ENCODE measurements around the gene HMCES.
A peak's percentile ranks its signal among the peaks of the same experiment; 100 is the strongest.
"Not testable (repeated sequence)": the region's sequence is repeated elsewhere in the genome, so short reads cannot be mapped to it uniquely, and the experiment has no call there.

HMCES gene

DNA sequence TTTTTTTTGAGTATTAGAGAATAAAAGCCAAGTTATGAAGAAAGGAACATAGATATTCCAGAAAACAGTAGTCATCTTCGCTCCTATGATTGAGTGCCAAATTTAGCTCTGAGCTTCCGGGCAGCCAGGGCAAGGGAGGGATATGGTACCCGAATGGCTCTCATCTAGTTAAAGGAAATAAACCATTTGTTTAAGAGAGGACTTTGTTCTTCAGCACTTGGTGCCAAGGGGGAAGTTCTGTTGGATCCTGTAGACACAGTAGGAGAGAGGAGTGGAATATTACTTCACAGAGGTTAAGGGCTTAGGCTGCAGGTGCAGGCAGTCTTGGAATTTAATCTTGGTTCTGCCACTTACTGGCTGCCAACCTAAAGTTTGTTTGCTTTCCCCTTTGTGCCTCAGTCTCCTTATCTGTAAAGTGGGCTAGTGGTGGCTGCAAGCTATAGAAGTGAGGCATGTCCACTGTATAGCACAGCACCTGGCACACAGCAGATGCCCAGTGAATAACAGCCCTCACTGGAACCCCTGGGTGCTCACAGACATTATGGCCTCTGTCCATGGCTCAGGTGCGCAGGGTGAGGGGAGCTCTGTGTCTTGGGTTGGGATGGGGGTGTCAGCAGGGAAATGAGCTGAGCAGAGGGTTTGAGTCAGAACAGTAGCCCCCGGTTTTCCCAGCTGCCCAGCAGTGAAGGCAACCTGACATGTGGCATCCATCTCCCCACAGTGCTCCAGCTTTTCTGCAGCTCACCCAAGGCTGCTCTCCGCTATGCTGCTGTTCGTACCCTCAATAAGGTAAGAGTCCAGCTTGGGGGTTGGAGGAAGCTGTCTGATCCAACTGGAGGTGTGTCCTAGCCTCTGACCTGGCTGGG, 18.8 kb upstream of the HMCES start:
- DNase-seq: no peak

DNA sequence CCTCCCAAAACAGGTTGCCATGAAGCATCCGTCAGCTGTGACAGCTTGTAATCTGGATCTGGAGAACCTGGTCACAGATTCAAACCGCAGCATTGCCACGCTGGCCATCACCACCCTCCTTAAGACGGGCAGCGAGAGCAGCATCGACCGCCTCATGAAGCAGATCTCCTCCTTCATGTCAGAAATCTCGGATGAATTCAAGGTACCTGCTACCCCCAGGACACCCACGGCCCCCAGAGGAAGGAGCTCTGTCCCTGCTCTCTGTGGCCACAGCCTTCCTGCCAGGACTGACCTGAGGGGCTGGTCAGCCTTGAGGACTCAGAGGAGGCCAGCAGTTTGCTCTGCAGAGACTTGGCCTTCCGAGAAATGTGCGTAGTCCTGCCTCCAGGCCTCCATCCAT, 18.1 kb upstream of the HMCES start:
- no peak for DNase-seq

DNA sequence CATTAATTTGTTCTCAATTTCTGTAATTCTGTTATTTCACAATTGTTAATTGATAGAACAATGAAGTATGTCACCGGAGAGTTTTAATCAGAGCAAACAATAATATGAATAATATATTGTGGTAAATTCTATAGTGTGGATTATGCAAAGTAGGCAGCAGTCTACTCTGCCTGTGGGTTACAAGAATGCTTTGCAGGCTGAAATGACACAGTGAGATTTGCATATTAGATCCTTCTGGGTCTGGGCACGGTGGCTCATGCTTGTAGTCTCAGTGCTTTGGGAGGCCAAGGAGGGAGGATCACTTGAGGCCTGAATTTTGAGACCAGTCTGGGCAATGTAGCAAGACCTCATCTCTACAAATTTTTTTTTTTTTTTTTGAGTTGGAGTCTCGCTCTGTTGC, 16.8 kb upstream of the HMCES start:
- no peak for DNase-seq

DNA sequence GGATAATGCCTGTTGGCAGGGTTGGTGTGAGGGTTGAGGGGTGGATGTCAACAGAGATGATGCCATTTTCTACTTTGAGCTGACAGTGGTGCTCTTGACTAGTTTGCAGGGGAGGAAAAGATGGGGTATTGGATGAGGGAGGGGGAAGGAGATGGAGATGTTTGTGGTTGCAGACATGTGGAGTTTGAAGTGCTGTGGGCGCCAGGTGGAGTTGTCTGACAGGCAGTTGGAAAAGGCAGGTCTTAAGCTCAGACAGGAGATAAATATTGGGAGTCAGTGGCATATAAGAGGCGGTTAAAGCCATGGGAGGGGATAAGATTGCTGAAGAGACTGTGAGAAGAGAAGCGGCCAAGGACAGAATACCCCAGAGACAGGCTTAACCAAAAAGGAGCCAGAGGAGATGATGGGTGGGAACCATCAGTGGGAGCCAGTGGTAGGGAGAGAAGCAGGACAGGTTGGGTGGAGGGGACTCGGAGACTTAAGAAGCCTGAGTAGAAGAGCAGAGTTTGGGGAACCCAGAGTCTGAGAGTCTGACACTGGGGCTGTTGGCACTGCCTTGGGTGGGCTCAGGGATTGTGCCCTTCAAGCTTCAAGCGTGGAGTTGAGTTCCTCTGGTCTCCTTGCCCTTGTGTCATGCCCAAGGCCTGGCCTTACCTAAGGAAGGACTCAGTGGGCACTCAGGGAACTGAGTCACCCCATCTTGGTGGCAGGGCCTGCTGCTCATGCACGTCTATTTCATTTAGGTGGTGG, 15.3 kb upstream of the HMCES start:
- no peak for DNase-seq

DNA sequence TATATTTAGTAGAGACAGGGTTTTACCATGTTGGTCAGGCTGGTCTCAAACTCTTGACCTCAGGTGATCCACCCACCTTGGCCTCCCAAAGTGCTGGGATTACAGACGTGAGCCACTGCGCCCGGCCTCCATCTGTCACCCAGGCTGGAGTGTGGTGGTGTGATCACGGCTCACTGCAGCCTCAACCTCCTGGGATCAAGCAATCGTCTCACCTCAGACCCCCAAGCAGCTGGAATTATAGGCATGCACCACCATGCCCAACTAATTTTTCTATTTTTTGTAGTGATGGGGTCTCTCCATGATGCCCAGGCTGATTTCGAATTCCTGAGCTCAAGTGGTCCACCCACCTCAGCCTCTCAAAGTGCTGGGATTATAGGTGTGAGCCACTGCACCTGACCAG, 13.7 kb upstream of the HMCES start:
- not testable (repeated sequence) for DNase-seq

DNA sequence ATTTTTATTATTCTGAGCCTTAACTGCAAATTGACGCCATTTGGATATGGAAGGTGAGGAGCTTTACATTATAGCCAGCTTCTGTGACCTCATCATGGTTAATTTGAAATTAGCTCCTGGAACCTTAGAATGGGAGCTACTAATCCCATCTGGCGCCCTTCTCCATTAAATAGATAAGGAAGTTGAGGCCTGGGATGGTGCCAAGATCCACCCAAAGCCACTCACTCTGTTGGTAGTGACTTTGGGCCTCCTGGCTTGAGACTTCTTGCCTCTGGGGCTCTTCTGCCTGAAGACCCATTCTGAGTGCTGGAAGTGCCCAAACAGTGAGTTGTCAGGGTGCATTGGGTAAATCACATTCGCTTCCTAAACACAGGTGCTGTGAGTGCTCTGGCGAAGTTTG, 12.0 kb upstream of the HMCES start:
- no peak for DNase-seq

DNA sequence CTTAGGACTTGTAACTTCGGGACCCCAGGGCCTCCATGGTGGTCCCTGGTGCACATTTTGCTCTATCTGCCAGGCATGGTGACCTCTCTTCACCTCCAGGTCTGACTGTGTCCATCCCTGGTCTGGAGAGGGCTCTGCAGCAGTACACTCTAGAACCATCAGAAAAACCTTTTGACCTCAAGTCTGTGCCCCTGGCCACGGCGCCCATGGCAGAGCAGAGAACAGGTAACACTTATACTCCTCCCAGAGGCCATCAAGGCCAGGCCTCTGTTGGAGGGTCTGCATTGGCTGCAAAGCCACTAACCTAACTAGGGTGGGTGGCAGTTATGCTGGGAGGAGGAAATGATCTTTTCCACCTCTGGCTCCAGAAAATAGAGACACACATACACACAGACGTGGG, 10.3 kb upstream of the HMCES start:
- no peak for DNase-seq

DNA sequence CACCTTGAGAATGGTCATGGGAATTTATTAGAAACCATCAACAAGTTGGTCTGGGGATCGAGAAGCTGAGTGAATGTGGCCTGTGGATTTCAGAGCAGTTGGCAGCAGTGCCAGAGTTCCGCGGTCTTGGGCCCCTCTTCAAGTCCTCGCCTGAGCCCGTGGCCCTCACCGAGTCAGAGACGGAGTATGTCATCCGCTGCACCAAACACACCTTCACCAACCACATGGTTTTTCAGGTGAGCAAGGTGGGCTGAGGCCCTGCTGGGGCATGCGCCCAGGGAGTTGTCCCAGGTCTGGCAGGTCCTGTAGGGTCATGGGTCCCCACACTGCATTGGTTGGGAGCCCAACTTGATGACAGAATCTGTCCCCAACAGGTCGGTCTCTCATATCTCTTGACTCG, 7.0 kb upstream of the HMCES start:
- no peak for DNase-seq

DNA sequence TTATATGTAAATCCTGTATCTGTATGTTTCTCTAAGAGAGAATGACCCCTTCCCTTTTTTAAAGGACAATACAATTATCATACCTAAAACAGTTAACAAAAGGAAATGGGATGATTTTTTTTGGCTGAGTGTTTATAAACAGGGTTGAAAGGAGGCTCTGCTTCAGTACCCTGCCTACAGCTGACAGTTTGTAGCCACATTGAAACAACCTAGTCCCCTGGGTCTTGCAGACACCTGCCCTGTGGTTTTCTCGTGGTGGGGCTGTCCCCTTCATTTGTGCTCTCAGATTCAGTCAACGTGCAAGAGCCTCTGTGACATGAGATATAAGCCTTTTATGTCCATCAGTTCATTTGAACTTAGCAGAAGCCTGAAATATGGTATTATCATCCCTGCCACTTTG, 2.3 kb upstream of the HMCES start:
- DNase-seq: no peak

DNA sequence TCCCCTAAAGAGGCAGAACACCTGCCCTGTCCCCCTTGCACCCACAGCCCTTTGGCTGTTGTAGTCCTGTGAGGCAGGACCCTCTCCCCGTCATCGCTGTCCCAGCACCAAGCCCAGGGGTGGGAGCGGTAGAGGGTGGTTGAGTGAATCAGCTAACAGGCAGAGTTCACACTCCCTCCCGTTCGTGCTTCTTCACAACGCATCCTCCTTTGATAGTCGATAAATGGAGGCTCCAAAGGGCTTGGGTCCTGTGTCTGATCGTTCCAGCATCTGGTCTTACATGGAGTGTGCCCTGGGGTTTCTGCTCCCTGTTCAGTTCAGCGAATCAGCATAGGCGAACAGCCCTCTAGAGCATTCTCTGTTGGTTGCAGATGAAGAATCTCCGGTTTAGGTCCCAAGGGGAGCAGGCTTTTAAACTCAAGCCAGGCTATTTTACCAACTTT, 820 bp upstream of the HMCES start:
- DNase-seq: no peak

DNA sequence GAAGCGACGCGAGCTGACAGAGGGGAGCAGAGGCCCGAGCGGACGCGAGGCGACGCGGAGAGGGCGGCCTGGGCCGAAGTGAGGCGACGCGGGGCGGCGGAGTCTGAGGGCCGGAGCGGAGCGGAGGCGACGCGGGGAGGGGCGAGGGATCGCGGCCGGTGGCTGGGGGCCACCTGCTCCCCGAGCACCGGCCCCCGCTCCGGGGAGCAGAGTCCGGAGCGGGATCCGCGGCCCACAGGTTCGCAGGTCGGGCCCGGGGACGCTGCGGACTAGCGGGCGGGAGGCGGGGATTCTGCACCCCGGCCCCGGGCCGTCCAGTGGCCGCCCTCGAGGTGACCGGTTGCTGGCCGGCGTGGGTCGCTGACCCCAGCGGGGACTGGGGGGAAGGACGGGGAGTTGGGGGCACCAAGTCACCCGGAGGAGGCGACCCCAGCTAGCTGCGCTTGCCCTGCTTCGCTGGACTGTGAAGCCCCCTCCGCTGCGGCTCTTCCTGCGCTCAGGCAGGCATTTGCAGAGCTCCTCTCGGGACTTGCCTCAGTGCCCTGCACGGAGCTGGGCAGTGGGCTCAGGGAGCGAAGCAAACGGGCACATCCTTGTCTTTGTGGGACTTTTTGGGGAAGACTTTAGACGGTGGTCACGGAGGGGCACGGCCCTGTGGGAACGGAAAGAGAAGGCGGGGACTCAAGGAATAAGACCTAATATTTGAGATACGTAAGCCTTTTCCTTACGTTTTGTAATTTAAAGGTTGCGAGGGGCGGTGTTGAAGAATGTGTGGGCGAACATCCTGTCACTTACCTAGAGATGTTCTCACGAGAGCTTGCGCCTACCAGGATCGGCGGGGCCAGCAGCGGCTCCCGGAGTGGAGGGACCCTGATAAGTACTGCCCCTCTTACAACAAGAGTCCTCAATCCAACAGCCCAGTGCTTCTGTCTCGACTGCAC, 566 bp downstream of the HMCES start:
- DNase-seq: peak; percentile 54

DNA sequence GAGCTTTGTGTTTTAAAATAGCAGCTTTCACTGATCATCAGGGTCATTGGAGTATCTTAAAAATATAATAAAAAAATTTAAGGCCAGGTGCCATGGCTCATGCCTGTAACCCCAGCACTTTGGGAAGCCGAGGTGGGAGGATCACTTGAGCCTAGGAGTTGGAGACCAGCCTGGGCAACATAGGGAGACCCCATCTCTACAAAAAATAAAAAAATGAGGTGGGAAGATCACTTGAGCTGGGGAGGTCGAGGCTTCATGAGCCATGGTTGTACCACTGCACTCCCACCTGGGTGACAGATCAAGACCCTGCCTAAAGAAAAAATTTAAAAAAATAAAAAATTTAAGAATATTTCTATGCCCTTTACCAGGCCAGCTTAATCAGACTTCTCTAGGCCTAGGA, 1.5 kb downstream of the HMCES start:
- no peak for DNase-seq

DNA sequence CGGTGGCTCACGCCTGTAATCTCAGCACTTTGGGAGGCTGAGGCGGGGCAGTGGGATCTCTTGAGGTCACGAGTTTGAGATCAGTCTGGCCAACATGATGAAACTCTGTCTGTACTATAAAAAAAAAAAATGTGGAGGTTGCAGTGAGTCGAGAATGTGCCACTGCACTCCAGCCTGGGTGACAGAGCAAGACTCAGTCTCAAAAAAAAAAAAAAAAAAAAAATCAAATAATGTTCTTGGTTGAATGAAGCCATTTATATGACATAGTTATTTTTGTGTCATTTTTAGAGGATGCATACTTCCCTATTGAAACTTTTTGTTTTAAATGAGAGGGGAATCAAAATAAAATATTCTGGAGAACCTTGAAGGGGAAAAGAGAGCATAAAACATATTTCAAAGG, 3.1 kb downstream of the HMCES start:
- DNase-seq: no peak

DNA sequence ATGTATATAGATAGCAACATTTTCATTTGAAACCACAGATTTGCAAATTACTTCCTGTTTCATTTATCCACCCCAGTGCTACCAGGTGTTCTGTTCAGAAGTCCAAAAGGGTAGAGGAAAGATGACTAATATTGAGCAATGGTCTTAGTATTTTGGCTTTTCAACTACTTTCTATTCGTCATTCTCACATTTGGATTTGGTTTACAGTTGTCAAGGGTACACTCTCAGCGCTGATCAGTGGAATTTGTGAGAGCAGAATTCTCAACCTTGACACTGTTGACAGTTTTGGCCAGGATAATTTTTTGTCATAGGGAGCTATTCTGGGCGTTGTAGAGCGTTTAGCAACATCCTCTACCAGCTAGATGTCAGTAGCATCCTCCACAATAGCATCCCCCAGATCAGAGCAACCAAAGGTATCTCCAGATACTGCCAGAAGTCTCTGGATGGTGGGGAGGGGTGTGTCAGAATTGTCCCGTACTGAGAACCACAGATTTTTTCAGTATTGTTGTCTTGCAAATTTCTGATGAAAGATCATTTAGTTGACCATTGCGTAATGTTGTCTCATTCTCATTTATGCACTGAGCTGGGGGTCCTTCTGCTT, 4.2 kb downstream of the HMCES start:
- no peak for DNase-seq

DNA sequence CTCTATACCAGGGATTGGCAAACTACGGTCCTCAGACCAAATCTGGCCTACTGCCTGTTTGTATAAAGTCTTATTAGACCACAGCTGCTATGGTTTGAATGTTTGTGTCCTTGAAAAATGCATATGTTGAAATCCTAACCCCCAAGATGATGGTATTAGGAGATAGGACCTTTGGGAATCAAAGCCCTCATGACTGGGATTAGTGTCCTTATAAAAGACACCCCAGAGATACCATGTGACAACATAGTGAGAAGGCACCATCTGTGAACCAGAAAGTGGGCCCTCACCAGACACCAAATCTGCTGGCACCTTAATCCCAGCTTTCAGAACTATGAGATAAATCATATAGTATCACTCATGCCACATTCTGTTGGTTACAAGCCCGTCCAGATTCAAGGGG, 7.4 kb downstream of the HMCES start:
- DNase-seq: no peak

DNA sequence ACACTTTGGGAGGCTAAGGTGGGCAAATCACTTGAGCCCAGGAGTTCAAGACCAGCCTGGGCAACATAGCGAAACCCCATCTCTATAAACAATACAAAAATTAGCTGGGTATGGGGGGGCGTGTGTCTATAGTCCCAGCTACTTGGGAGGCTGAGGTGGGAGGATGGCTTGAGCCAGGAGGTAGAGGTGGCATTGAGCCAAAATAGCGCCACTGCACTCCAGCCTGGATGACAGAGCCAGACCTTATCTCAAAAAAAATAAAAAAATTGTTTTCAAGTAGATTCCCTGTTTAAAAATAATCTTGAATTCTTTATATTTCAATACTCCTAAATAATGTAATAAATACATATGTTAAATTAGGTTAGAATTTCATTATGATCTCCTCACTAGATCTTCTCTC, 9.8 kb downstream of the HMCES start:
- no peak for DNase-seq

DNA sequence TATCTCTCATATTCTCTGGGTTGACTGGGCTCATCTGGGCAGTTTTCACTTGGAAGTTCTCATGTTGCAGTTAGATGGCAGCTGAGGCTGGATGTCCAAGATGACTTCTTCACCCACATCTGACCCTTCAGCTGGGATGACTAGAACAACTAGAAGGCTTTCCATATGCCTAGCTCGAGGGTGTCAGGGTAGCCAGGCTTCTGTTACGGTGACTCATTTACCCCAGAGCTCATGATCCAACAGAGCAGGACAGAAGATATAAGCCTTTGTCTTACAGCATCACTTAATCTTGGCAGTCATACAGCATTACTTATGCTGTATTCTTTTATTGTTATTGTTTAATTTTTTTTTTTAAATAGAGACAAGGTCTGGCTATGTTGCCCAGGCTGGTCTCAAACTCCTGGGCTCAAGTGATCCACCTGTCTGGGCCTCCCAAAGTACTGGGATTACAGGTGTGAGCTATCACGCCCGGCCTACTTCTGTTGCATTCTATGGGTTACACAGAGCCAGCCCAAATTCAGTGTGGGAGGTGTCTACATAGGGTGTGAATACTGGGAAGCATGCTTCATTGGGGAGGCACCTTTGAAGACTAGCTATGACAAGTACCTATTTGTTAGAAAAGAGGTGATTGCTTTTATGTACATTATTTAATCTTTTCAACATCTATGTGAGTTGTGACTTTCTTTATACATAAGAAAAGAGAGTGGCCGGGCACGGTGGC, 10.7 kb downstream of the HMCES start:
- no peak for DNase-seq

DNA sequence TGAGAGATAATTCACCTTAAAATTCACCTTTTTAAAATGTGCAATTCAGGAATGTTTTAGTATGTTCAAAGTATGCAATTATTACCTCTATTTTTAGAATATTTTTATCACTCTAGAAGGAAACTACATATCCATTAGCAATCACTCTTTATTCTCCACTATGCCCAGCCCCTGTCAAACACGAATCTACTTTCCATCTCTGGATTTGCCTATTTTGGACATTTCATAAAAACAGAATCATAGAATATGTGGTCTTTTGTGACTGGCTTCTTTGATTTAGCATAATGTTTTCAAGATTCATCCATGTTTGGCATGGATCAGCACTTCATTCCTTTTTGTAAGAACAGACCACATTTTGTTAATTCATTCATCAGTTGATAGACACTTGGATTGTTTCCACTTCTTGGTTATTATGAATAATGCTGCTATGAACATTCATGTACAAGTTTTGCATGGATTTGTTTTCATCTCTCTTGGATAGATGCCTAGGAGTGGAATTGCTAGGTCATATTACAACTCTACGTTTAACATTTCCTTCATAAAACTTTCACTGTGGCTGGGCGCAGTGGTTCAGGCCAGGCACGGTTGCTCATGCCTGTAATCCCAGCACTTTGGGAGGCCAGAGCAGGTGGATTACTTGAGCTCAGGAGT, 12.7 kb downstream of the HMCES start:
- DNase-seq: no peak

DNA sequence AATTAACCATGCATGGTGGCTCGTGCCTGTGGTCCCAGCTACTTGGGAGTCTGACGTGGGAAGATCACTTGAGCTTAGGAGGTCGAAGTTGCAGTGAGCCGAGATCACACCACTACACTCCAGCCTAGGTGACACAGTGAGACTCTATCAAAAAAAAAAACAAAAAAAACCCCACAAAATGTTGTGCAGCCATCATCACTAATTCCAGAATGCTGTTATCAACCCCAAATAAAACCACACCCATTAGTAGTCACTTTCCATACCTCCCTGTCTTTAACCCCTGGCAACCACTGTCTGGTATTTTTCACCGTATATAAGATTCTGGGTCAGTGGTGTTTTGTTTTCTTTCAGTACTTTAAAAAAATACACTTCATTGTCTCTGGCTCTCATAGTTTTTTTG, 16.6 kb downstream of the HMCES start:
- no peak for DNase-seq

DNA sequence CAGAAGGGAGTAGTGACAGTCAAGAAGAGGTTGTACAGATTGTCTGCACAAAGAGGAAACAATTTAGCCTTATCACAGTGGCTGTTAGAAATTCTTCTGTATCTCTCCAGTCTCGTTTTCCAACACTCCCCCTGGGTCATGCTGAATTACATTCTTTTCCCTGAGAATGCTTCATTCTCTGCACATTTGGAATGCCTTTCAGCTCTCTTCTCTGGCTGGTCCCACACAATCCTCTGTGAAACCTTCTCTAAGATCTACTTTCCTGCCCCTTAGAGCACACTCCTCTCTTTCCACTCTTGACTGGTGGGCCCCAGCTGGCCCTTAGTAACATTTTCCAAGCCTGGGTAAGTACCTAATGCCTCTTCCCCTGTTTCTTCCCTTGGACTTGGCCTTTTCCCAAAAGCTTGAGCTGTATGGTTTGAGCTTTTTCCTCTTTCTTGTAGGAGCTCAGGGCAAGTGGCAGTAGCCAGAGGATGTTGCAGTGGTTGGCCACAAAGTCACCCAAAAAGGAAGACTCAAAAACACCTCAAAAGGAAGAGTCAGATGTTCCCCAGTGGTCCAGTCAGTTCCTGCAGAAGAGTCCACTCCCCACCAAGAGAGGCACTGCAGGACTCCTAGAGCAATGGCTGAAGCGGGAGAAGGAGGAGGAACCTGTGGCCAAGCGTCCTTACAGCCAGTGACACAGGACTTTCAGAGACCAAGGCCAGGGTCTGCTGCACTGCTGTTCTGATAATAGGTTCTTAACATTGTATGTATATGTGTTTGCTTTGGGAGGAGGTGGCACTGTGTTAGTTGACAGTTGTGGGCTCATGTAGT, 25.7 kb downstream of the HMCES start:
- DNase-seq: no peak

DNA sequence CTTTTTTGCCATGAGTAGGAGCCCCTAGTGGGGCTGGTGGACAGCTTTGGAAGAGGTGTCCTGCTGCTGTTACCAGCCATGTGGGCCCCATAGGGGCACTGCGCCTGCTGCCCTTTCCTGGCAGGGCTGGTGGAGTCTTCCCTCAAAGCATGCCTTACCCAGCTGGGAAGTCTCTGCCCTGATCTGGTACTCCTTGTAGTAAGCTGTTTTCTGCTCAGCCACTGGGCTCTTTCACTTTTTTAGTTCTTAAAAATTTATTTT, 26.2 kb downstream of the HMCES start:
- DNase-seq: no peak
